Esophagus muscularis mucosa (tissue), 4 donors: ENCODE measurements around the gene PPHLN1.

Experiments used
- EP300 ChIP-seq: sonication (generic); formaldehyde crosslinking; IDR thresholded peaks from one replicate; pipeline ENCODE4 v1.6.1; 2017; ENCODE audit warnings: antibody characterized with exemption
- POLR2A ChIP-seq: fragments of 450-650 bp; IDR thresholded peaks from one replicate; pipeline ENCODE4 v1.6.1; 2017; ENCODE audit warnings: antibody characterized with exemption, moderate library complexity, mild to moderate bottlenecking, low read depth
- POLR2AphosphoS5 ChIP-seq, 2 donors: sonication (generic); formaldehyde crosslinking; IDR thresholded peaks; one replicate each; pipeline ENCODE4 v1.6.1; 2017; ENCODE audit warnings: antibody characterized with exemption in 2 of 2
- TF ChIP-seq, protein P1 (sequence below), 3 experiments: fragments of 200-600 bp in 2 of 3; fragments of 450-650 bp in 1 of 3; sonication (generic) in 2 of 3; IDR thresholded peaks; one replicate each; pipeline ENCODE4 v1.5.1; 2017 to 2019; ENCODE audit warnings: antibody characterized with exemption in 3 of 3, mild to moderate bottlenecking in 2 of 3, moderate library complexity in 1 of 3

- TF ChIP-seq POLR2AphosphoS5 (IDR thresholded peaks at IDR 0.05) (no peak), EP300 (no peak), POLR2A (no peak)
- TF ChIP-seq, protein P1, sequence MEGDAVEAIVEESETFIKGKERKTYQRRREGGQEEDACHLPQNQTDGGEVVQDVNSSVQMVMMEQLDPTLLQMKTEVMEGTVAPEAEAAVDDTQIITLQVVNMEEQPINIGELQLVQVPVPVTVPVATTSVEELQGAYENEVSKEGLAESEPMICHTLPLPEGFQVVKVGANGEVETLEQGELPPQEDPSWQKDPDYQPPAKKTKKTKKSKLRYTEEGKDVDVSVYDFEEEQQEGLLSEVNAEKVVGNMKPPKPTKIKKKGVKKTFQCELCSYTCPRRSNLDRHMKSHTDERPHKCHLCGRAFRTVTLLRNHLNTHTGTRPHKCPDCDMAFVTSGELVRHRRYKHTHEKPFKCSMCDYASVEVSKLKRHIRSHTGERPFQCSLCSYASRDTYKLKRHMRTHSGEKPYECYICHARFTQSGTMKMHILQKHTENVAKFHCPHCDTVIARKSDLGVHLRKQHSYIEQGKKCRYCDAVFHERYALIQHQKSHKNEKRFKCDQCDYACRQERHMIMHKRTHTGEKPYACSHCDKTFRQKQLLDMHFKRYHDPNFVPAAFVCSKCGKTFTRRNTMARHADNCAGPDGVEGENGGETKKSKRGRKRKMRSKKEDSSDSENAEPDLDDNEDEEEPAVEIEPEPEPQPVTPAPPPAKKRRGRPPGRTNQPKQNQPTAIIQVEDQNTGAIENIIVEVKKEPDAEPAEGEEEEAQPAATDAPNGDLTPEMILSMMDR (IDR thresholded peaks at IDR 0.05): no peak
Observed at GRCh38 chr12:42462486-42462885, 136.5 kb downstream of the PPHLN1 start.
